ENCODE results near the gene LANCL1.
"Not testable (repeated sequence)": the region's sequence is repeated elsewhere in the genome, so short reads cannot be mapped to it uniquely, and the experiment has no call there.

The LANCL1 gene

GRCh38 chr2:210435439-210435838 lies 41.1 kb downstream of the LANCL1 start:
- no peak overlapping the region for H3K27ac ChIP-seq
- H3K36me3 ChIP-seq (ENCODE audit: insufficient read depth), result no peaks in the 10 kb centered on the region
- H3K79me2 ChIP-seq (ENCODE audit: insufficient read depth, low read depth), result no peaks in the 10 kb centered on the region
- TF ChIP-seq CTCF (conservative IDR thresholded peaks at IDR 0.05; ENCODE audit: low read depth, low read length), result no peak
- H3K4me3 ChIP-seq (IDR thresholded peaks at IDR 0.05; ENCODE audit: insufficient read depth, low read depth, low read length), result no peak overlapping the region
- H3K27me3 ChIP-seq (ENCODE audit: insufficient read depth, low read depth), result no peaks in the 10 kb centered on the region
- no peaks in the 10 kb centered on the region for H4K20me1 ChIP-seq (ENCODE audit: insufficient read depth)
- no peak overlapping the region for H3K9ac ChIP-seq
- H2AFZ ChIP-seq (ENCODE audit: low read depth), result no peak overlapping the region
- no peaks in the 10 kb centered on the region for H3K4me1 ChIP-seq (ENCODE audit: low read depth, poor library complexity, severe bottlenecking)
- H3K4me2 ChIP-seq, result no peak overlapping the region

- Histone ChIP-seq H3K36me3 (ENCODE audit: insufficient read depth) (no peaks in the 10 kb centered on the region), H3K79me2 (ENCODE audit: insufficient read depth, low read depth) (no peaks in the 10 kb centered on the region), H2AFZ (ENCODE audit: low read depth) (no peak overlapping the region), H4K20me1 (ENCODE audit: insufficient read depth) (no peaks in the 10 kb centered on the region), H3K4me1 (ENCODE audit: low read depth, poor library complexity, severe bottlenecking) (no peaks in the 10 kb centered on the region), H3K27ac (no peak overlapping the region), H3K4me2 (no peak overlapping the region), H3K9ac (no peak overlapping the region), H3K4me3 (IDR thresholded peaks at IDR 0.05; ENCODE audit: insufficient read depth, low read depth, low read length) (no peak overlapping the region), H3K27me3 (ENCODE audit: insufficient read depth, low read depth) (no peaks in the 10 kb centered on the region)
- no peak for TF ChIP-seq CTCF (conservative IDR thresholded peaks at IDR 0.05; ENCODE audit: low read depth, low read length)
Observed at GRCh38 chr2:210432633-210433032, 43.9 kb downstream of the LANCL1 start.

GRCh38 chr2:210429403-210430137 lies 47.0 kb downstream of the LANCL1 start:
- H3K4me2 ChIP-seq, result no peak overlapping the region
- no peaks in the 10 kb centered on the region for H4K20me1 ChIP-seq (ENCODE audit: insufficient read depth)
- H3K27ac ChIP-seq, result no peak overlapping the region
- H3K36me3 ChIP-seq (ENCODE audit: insufficient read depth), result no peaks in the 10 kb centered on the region
- H3K4me1 ChIP-seq (ENCODE audit: low read depth, poor library complexity, severe bottlenecking), result no peaks in the 10 kb centered on the region
- H3K9ac ChIP-seq, result no peak overlapping the region
- no peak overlapping the region for H2AFZ ChIP-seq (ENCODE audit: low read depth)
- no peak overlapping the region for H3K4me3 ChIP-seq (IDR thresholded peaks at IDR 0.05; ENCODE audit: insufficient read depth, low read depth, low read length)
- H3K27me3 ChIP-seq (ENCODE audit: insufficient read depth, low read depth), result no peaks in the 10 kb centered on the region
- TF ChIP-seq CTCF (conservative IDR thresholded peaks at IDR 0.05; ENCODE audit: low read depth, low read length), result no peak
- no peaks in the 10 kb centered on the region for H3K79me2 ChIP-seq (ENCODE audit: insufficient read depth, low read depth)

- Histone ChIP-seq H2AFZ (ENCODE audit: low read depth) (no peak overlapping the region), H3K27me3 (ENCODE audit: insufficient read depth, low read depth) (no peaks in the 10 kb centered on the region), H3K9ac (no peak overlapping the region), H3K36me3 (ENCODE audit: insufficient read depth) (no peaks in the 10 kb centered on the region), H3K4me1 (ENCODE audit: low read depth, poor library complexity, severe bottlenecking) (no peaks in the 10 kb centered on the region), H3K4me3 (IDR thresholded peaks at IDR 0.05; ENCODE audit: insufficient read depth, low read depth, low read length) (no peak overlapping the region), H3K27ac (no peak overlapping the region), H4K20me1 (ENCODE audit: insufficient read depth) (no peaks in the 10 kb centered on the region), H3K4me2 (no peak overlapping the region), H3K79me2 (ENCODE audit: insufficient read depth, low read depth) (no peaks in the 10 kb centered on the region)
- TF ChIP-seq CTCF (conservative IDR thresholded peaks at IDR 0.05; ENCODE audit: low read depth, low read length), result no peak
Observed at GRCh38 chr2:210428393-210429179, 48.0 kb downstream of the LANCL1 start.

- H3K4me3 ChIP-seq (IDR thresholded peaks at IDR 0.05; ENCODE audit: insufficient read depth, low read depth, low read length); H3K4me2 ChIP-seq; H2AFZ ChIP-seq (ENCODE audit: low read depth); H3K27me3 ChIP-seq (ENCODE audit: insufficient read depth, low read depth); H3K9ac ChIP-seq; H3K4me1 ChIP-seq (ENCODE audit: low read depth, poor library complexity, severe bottlenecking); H3K36me3 ChIP-seq (ENCODE audit: insufficient read depth); H4K20me1 ChIP-seq (ENCODE audit: insufficient read depth); H3K27ac ChIP-seq; H3K79me2 ChIP-seq (ENCODE audit: insufficient read depth, low read depth): not testable (repeated sequence)
Observed at GRCh38 chr2:210427309-210427708, 49.2 kb downstream of the LANCL1 start.
